Neural cell (in vitro differentiated cells): Measurements from ENCODE around the gene GPR107. TPM values are rescaled to one million over a fixed set of nuclear protein-coding genes. Genes with fewer than 3 reads are reported as not detected.

ENCODE experiments used
- H2AFZ ChIP-seq: fragments of 200-600, 300-800 bp; sonication (generic), shearing (Covaris generic); 2 replicates; pipeline ENCODE4 v1.6.0; 2014; ENCODE audit warnings: low read depth, mild to moderate bottlenecking, antibody characterized with exemption, low read length, moderate library complexity
- H3F3A ChIP-seq: fragments of 200-600 bp; shearing (Covaris generic); 2 replicates; pipeline ENCODE4 v1.6.1; 2016; ENCODE audit warnings: mild to moderate bottlenecking, moderate library complexity, mixed read lengths, antibody characterized with exemption, low read length; ENCODE audit not compliant: insufficient read depth, poor library complexity, severe bottlenecking
- H3K27ac ChIP-seq: fragments of 200-600, 300-800 bp; sonication (generic), shearing (Covaris generic); 2 replicates; pipeline ENCODE4 v1.5.1; 2014; ENCODE audit warnings: mild to moderate bottlenecking, low read length, moderate library complexity
- H3K27me3 ChIP-seq: fragments of 300-800, 200-600 bp; sonication (generic), shearing (Covaris generic); 2 replicates; pipeline ENCODE4 v1.6.0; 2014; ENCODE audit warnings: mild to moderate bottlenecking, low read depth, low read length, moderate library complexity; ENCODE audit not compliant: insufficient read depth
- H3K36me3 ChIP-seq: fragments of 300-800, 200-600 bp; sonication (generic), shearing (Covaris generic); 2 replicates; pipeline ENCODE4 v1.5.1; 2014; ENCODE audit warnings: mild to moderate bottlenecking, antibody characterized with exemption, low read length, moderate library complexity; ENCODE audit not compliant: insufficient read depth
- H3K4me2 ChIP-seq: fragments of 300-800, 200-600 bp; sonication (generic), shearing (Covaris generic); 2 replicates; pipeline ENCODE4 v1.6.0; 2014; ENCODE audit warnings: mild to moderate bottlenecking, low read length
- H3K4me3 ChIP-seq: fragments of 300-800, 200-600 bp; sonication (generic), shearing (Covaris generic); 2 replicates; pipeline ENCODE4 v1.5.1; 2014; ENCODE audit warnings: mild to moderate bottlenecking, low read length, moderate library complexity
- H3K79me2 ChIP-seq: fragments of 200-600 bp; shearing (Covaris generic); replicated peaks from 2 replicates; pipeline ENCODE4 v1.6.0; 2014; ENCODE audit warnings: mild to moderate bottlenecking, low read length, moderate library complexity; ENCODE audit not compliant: insufficient read depth
- H3K9ac ChIP-seq: fragments of 300-800, 200-600 bp; sonication (generic), shearing (Covaris generic); 2 replicates; pipeline ENCODE4 v1.6.1; 2016; ENCODE audit warnings: mild to moderate bottlenecking, low read length, mixed read lengths
- H3K9me2 ChIP-seq: fragments of 200-600 bp; shearing (Covaris generic); 2 replicates; pipeline ENCODE4 v1.6.1; 2016; ENCODE audit warnings: mild to moderate bottlenecking, low read length, mixed read lengths; ENCODE audit not compliant: insufficient read depth
- H3K9me3 ChIP-seq: fragments of 200-600, 300-800 bp; sonication (generic), shearing (Covaris generic); 2 replicates; pipeline ENCODE4 v1.6.1; 2016; ENCODE audit warnings: mild to moderate bottlenecking, mixed run types, low read length, moderate library complexity, mixed read lengths
- H4K20me1 ChIP-seq: fragments of 200-600 bp; shearing (Covaris generic); 2 replicates; pipeline ENCODE4 v1.6.1; 2016; ENCODE audit warnings: mild to moderate bottlenecking, mixed run types; ENCODE audit not compliant: insufficient read depth
- EP300 ChIP-seq: fragments of 450-650 bp; conservative IDR thresholded peaks from 2 replicates; pipeline ENCODE4 v1.6.1; 2014; ENCODE audit warnings: antibody characterized with exemption, mild to moderate bottlenecking, moderate library complexity; ENCODE audit not compliant: poor library complexity, severe bottlenecking
- EZH2 ChIP-seq: fragments of 200-600, 300-800 bp; shearing (Covaris generic), sonication (generic); IDR thresholded peaks from 2 replicates; pipeline ENCODE4 v1.6.1; 2014; ENCODE audit warnings: antibody characterized with exemption, low read length, borderline replicate concordance, mild to moderate bottlenecking; ENCODE audit not compliant: insufficient read depth, poor library complexity, severe bottlenecking
- MXI1 ChIP-seq: fragments of 450-650 bp; conservative IDR thresholded peaks from 2 replicates; pipeline ENCODE4 v1.6.1; 2014; ENCODE audit warnings: antibody characterized with exemption, mild to moderate bottlenecking; ENCODE audit not compliant: poor library complexity, severe bottlenecking
- POLR2AphosphoS5 ChIP-seq: IDR thresholded peaks from 2 replicates; pipeline ENCODE4 v1.6.1; 2012
- RAD21 ChIP-seq: fragments of 450-650 bp; conservative IDR thresholded peaks from 2 replicates; pipeline ENCODE4 v1.6.1; 2014; ENCODE audit warnings: antibody characterized with exemption, mild to moderate bottlenecking, moderate library complexity
- SMC3 ChIP-seq: fragments of 450-650 bp; conservative IDR thresholded peaks from 2 replicates; pipeline ENCODE4 v1.6.1; 2014; ENCODE audit warnings: antibody characterized with exemption, mild to moderate bottlenecking, moderate library complexity; ENCODE audit not compliant: poor library complexity
- TAF1 ChIP-seq: IDR thresholded peaks from 2 replicates; pipeline ENCODE4 v1.6.1; 2012; ENCODE audit warnings: low read depth
- polyA plus RNA-seq: library from polyadenylated mRNA; depleted of rRNA; stranded (reverse); fragments of >200 nt; gene quantifications from 2 replicates; pipeline ENCODE4 v1.2.3, GENCODE V29; 2014
- TF ChIP-seq, protein P1 (sequence below): IDR thresholded peaks from 2 replicates; pipeline ENCODE4 v1.6.1; 2012; ENCODE audit warnings: borderline replicate concordance
- TF ChIP-seq, protein P2 (sequence below): fragments of 450-650 bp; IDR thresholded peaks from 2 replicates; pipeline ENCODE4 v1.5.1; 2014; ENCODE audit warnings: antibody characterized with exemption, mild to moderate bottlenecking, moderate library complexity; ENCODE audit not compliant: poor library complexity, severe bottlenecking

GPR107 gene
- polyA plus RNA-seq, 1 donor from 2014 or later: 21.5 TPM

DNA sequence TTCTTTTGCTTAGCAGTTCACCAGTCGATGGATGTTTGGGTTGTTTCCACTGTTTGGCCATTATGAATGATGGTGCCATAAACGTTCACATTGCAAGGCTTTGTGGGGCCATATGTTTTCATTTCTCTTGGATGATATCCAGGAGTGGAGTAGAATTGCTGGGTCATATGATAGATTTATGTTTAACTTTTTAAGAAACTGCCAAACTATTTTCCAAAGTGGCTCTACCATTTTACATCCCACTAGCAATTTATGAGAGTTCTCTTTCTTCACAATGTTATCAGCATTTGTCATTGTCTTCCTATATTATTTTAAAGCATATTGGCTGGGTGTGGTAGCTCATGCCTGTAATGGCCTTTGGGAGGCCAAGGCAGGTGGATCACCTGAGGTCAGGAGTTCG lies 5.2 kb downstream of the GPR107 start:
- no peak overlapping the region for H3K27ac ChIP-seq
- no peaks in the 10 kb centered on the region for H3K36me3 ChIP-seq
- no peak overlapping the region for H3K4me3 ChIP-seq
- no peak overlapping the region for H3K4me2 ChIP-seq
- H4K20me1 ChIP-seq: no peaks in the 10 kb centered on the region
- TF ChIP-seq MXI1 (no peak), SMC3 (no peak), RAD21 (no peak), TAF1 (no peak), EP300 (no peak), EZH2 (no peak), POLR2AphosphoS5 (no peak)
- TF ChIP-seq, protein P1, sequence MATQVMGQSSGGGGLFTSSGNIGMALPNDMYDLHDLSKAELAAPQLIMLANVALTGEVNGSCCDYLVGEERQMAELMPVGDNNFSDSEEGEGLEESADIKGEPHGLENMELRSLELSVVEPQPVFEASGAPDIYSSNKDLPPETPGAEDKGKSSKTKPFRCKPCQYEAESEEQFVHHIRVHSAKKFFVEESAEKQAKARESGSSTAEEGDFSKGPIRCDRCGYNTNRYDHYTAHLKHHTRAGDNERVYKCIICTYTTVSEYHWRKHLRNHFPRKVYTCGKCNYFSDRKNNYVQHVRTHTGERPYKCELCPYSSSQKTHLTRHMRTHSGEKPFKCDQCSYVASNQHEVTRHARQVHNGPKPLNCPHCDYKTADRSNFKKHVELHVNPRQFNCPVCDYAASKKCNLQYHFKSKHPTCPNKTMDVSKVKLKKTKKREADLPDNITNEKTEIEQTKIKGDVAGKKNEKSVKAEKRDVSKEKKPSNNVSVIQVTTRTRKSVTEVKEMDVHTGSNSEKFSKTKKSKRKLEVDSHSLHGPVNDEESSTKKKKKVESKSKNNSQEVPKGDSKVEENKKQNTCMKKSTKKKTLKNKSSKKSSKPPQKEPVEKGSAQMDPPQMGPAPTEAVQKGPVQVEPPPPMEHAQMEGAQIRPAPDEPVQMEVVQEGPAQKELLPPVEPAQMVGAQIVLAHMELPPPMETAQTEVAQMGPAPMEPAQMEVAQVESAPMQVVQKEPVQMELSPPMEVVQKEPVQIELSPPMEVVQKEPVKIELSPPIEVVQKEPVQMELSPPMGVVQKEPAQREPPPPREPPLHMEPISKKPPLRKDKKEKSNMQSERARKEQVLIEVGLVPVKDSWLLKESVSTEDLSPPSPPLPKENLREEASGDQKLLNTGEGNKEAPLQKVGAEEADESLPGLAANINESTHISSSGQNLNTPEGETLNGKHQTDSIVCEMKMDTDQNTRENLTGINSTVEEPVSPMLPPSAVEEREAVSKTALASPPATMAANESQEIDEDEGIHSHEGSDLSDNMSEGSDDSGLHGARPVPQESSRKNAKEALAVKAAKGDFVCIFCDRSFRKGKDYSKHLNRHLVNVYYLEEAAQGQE: no peak
- TF ChIP-seq, protein P2, sequence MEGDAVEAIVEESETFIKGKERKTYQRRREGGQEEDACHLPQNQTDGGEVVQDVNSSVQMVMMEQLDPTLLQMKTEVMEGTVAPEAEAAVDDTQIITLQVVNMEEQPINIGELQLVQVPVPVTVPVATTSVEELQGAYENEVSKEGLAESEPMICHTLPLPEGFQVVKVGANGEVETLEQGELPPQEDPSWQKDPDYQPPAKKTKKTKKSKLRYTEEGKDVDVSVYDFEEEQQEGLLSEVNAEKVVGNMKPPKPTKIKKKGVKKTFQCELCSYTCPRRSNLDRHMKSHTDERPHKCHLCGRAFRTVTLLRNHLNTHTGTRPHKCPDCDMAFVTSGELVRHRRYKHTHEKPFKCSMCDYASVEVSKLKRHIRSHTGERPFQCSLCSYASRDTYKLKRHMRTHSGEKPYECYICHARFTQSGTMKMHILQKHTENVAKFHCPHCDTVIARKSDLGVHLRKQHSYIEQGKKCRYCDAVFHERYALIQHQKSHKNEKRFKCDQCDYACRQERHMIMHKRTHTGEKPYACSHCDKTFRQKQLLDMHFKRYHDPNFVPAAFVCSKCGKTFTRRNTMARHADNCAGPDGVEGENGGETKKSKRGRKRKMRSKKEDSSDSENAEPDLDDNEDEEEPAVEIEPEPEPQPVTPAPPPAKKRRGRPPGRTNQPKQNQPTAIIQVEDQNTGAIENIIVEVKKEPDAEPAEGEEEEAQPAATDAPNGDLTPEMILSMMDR: no peak
- H3K79me2 ChIP-seq: peaks cover 39% of the 10 kb centered on the region
- no peak overlapping the region for H3K9ac ChIP-seq
- H3K9me3 ChIP-seq: no peaks in the 10 kb centered on the region
- H2AFZ ChIP-seq: no peak overlapping the region
- H3K9me2 ChIP-seq: no peaks in the 10 kb centered on the region
- no peaks in the 10 kb centered on the region for H3F3A ChIP-seq
- H3K27me3 ChIP-seq: no peaks in the 10 kb centered on the region

DNA sequence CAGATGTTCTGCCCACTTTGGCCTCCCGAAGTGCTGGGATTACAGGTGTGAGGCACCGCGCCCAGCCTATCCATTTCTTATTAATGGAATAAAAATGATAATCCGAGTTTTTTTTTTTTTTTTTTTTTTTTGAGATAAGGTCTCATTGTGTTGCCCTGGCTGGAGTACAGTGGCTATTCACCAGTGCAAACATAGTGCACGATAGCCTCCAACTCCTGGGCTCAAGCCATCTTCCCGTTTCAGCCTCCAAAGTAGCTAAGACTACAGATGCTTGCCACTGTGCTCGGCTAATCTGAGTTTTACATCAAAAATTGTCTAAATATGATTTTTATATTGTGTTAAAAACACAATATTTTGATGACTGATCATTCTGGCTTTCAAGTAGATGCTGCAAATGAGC lies 6.6 kb downstream of the GPR107 start:
- peaks cover 30% of the 10 kb centered on the region for H3K79me2 ChIP-seq
- TF ChIP-seq EP300 (no peak), SMC3 (no peak), MXI1 (no peak), EZH2 (no peak), RAD21 (no peak), POLR2AphosphoS5 (no peak), TAF1 (no peak)
- TF ChIP-seq, protein P2: no peak
- TF ChIP-seq, protein P1: no peak
- no peaks in the 10 kb centered on the region for H3K27me3 ChIP-seq

More for the DNA sequence above, 6.6 kb downstream of the GPR107 start:
- H3K36me3 ChIP-seq: no peaks in the 10 kb centered on the region
- no peaks in the 10 kb centered on the region for H3F3A ChIP-seq
- no peaks in the 10 kb centered on the region for H3K9me3 ChIP-seq
- H4K20me1 ChIP-seq: no peaks in the 10 kb centered on the region
- no peak overlapping the region for H3K27ac ChIP-seq
- H3K4me2 ChIP-seq: no peak overlapping the region
- no peak overlapping the region for H3K4me3 ChIP-seq
- no peak overlapping the region for H3K9ac ChIP-seq
- H2AFZ ChIP-seq: no peak overlapping the region
- H3K9me2 ChIP-seq: no peaks in the 10 kb centered on the region
